K562 (cell line): Measurements from ENCODE around the gene SLC35E3. TPM values are rescaled to one million over a fixed set of nuclear protein-coding genes. Genes with fewer than 3 reads are reported as not detected.
A peak's percentile ranks its signal among the peaks of the same experiment; 100 is the strongest.

Experiments
- MTA2 ChIP-seq: fragments of 450-650 bp; IDR thresholded peaks from 2 replicates; pipeline ENCODE4 v1.6.1; 2016; ENCODE audit warnings: low read depth
- MTA3 ChIP-seq: fragments of 450-650 bp; formaldehyde crosslinking; IDR thresholded peaks from 2 replicates; pipeline ENCODE4 v1.6.1; 2017; ENCODE audit warnings: mild to moderate bottlenecking, borderline replicate concordance
- MXI1 ChIP-seq: IDR thresholded peaks from 2 replicates; pipeline ENCODE4 v1.6.1; 2011; ENCODE audit warnings: low read depth, mild to moderate bottlenecking, improper control_type of control experiment, low read length
- SIX5 ChIP-seq, 2 experiments: IDR thresholded peaks; 2 replicates each; pipeline ENCODE4 v1.6.1; 2011; ENCODE audit warnings: low read length in 2 of 2, borderline replicate concordance in 1 of 2, low read depth in 1 of 2, mild to moderate bottlenecking in 1 of 2, moderate library complexity in 1 of 2; ENCODE audit not compliant: insufficient read depth in 1 of 2
- TOE1 ChIP-seq, 2 experiments: fragments of 450-650 bp in 1 of 2; sonication (generic) in 1 of 2; formaldehyde crosslinking in 1 of 2; IDR thresholded peaks; 2 replicates each; pipeline versions ENCODE4 v1.7.1 to v1.8.0; 2016 to 2022; ENCODE audit warnings: borderline replicate concordance in 2 of 2, mild to moderate bottlenecking in 2 of 2, antibody characterized with exemption in 1 of 2, inconsistent platforms in 1 of 2, low read depth in 1 of 2, missing genetic modification reagents in 1 of 2, moderate library complexity in 1 of 2
- ZNF184 ChIP-seq: sonication (generic); formaldehyde crosslinking; IDR thresholded peaks from 2 replicates; pipeline ENCODE4 v1.5.0; 2020; ENCODE audit warnings: missing genetic modification reagents
- polyA plus RNA-seq, 8 experiments: library from polyadenylated mRNA; depleted of rRNA in 4 of 8; stranded (reverse) in 5 of 8; unstranded in 3 of 8; fragments of >200 nt; fragmentation: Nextera tagmentation in 2 of 8; fragmentation: Illumina TruSeq in 1 of 8; extraction: Ambion mirVana in 2 of 8; extraction: Trizol in 1 of 8; gene quantifications; 2 replicates each; pipeline versions ENCODE4 v1.2.1 to v1.2.3, GENCODE V29; 2011 to 2014; ENCODE audit warnings: inconsistent platforms in 1 of 8, missing spikeins in 1 of 8
- total RNA-seq, 7 experiments: library from RNA; depleted of rRNA in 6 of 7; stranded (reverse); fragments of >200 nt in 6 of 7; fragmentation: Illumina TruSeq in 2 of 7; extraction: Trizol in 2 of 7; gene quantifications; 2 replicates each; pipeline versions ENCODE4 v1.2.1 to v1.2.3, GENCODE V29; 2011 to 2021; ENCODE audit warnings: low replicate concordance in 1 of 7
- TF ChIP-seq, protein P1 (sequence below): fragments of 250-450 bp; sonication (Bioruptor Pico); IDR thresholded peaks from 2 replicates; pipeline ENCODE4 v1.4.0; 2020; ENCODE audit warnings: borderline replicate concordance
- TF ChIP-seq, protein P2 (sequence below): sonication (generic); formaldehyde crosslinking; IDR thresholded peaks from 2 replicates; pipeline ENCODE4 v1.8.1; 2023; ENCODE audit warnings: mild to moderate bottlenecking, missing genetic modification reagents
- TF ChIP-seq, protein P3 (sequence below): sonication (generic); formaldehyde crosslinking; IDR thresholded peaks from 2 replicates; pipeline ENCODE4 v1.8.1; 2022; ENCODE audit warnings: missing genetic modification reagents
- TF ChIP-seq, protein P4 (sequence below): sonication (generic); formaldehyde crosslinking; IDR thresholded peaks from 2 replicates; pipeline ENCODE4 v1.8.1; 2023; ENCODE audit warnings: mild to moderate bottlenecking, missing genetic modification reagents
- TF ChIP-seq, protein P5 (sequence below), 2 experiments: IDR thresholded peaks; 2 replicates each; pipeline ENCODE4 v1.6.1; 2011; ENCODE audit warnings: borderline replicate concordance in 1 of 2, control low read depth in 1 of 2, low read depth in 1 of 2, low read length in 1 of 2, mild to moderate bottlenecking in 1 of 2, mixed read lengths in 1 of 2, moderate library complexity in 1 of 2; ENCODE audit not compliant: insufficient read depth in 1 of 2, insufficient read length in 1 of 2, poor library complexity in 1 of 2, severe bottlenecking in 1 of 2; ENCODE audit errors: extremely low read depth in 1 of 2
- TF ChIP-seq, protein P6 (sequence below): sonication (generic); formaldehyde crosslinking; IDR thresholded peaks from 2 replicates; pipeline ENCODE4 v1.8.0; 2022; ENCODE audit warnings: missing genetic modification reagents, mild to moderate bottlenecking, borderline replicate concordance

The SLC35E3 gene
- total and polyA plus RNA-seq, 9 of the 15 experiments (the other 6 are each of a cell fraction or from before 2014, with no cell fraction given) = 1.2 to 5.9 (median 3.8) TPM

DNA sequence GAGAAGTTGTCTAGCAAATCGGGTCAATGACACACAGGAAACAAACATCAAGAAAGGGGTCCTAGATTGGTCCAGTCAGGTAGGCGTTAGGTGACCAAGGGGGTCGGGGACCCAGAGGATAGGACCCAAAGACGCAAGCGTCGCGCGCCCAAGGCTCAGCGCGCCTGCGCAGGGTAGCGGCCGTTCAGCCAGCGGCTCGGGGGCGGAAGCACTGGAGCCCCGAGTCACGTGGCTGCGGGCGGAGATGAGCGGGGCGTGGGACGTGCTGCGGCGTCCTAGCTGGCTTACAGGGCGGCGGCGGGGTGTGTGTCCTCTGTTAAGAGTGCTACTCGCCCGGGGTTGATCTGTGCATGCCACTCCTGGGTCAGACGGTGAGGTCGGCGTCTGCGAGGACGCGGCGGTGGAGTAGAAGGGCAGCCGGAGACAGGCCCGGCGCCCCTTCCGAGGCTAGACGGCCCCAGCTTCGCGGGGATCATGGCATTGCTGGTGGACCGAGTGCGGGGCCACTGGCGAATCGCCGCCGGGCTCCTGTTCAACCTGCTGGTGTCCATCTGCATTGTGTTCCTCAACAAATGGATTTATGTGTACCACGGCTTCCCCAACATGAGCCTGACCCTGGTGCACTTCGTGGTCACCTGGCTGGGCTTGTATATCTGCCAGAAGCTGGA, at the start of gene SLC35E3 (continued):
- TF ChIP-seq, protein P1, sequence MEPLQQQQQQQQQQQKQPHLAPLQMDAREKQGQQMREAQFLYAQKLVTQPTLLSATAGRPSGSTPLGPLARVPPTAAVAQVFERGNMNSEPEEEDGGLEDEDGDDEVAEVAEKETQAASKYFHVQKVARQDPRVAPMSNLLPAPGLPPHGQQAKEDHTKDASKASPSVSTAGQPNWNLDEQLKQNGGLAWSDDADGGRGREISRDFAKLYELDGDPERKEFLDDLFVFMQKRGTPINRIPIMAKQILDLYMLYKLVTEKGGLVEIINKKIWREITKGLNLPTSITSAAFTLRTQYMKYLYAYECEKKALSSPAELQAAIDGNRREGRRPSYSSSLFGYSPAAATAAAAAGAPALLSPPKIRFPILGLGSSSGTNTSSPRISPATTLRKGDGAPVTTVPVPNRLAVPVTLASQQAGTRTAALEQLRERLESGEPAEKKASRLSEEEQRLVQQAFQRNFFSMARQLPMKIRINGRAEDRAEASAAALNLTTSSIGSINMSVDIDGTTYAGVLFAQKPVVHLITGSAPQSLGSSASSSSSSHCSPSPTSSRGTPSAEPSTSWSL (CRISPR knock-in tag) = no peak; the same call in 1 of the 2 replicates
- TF ChIP-seq ZNF184 (CRISPR knock-in tag) (no peak), SIX5 (IDR thresholded peaks at IDR 0.05; ENCODE audit: borderline replicate concordance in 1 of 2, insufficient read depth in 1 of 2, low read depth in 1 of 2, low read length in 2 of 2) (peak; percentile 48 to 52; a peak in 3 of 4 replicates), TOE1 (IDR thresholded peaks at IDR 0.05; ENCODE audit: borderline replicate concordance) (peak; percentile 96), TOE1 (CRISPR knock-in tag; IDR thresholded peaks at IDR 0.05; ENCODE audit: borderline replicate concordance, low read depth) (no peak; the same call in 1 of the 2 replicates), MTA3 (0 out of 2 replicates have a peak, but pooled peaks have one; percentile 44), MXI1 (peak; percentile 55; the same call in 1 of the 2 replicates), MTA2 (no peak)
- TF ChIP-seq, protein P2, sequence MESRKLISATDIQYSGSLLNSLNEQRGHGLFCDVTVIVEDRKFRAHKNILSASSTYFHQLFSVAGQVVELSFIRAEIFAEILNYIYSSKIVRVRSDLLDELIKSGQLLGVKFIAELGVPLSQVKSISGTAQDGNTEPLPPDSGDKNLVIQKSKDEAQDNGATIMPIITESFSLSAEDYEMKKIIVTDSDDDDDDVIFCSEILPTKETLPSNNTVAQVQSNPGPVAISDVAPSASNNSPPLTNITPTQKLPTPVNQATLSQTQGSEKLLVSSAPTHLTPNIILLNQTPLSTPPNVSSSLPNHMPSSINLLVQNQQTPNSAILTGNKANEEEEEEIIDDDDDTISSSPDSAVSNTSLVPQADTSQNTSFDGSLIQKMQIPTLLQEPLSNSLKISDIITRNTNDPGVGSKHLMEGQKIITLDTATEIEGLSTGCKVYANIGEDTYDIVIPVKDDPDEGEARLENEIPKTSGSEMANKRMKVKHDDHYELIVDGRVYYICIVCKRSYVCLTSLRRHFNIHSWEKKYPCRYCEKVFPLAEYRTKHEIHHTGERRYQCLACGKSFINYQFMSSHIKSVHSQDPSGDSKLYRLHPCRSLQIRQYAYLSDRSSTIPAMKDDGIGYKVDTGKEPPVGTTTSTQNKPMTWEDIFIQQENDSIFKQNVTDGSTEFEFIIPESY (CRISPR knock-in tag) = peak; percentile 23; the same call in 1 of the 2 replicates
- TF ChIP-seq, protein P3, sequence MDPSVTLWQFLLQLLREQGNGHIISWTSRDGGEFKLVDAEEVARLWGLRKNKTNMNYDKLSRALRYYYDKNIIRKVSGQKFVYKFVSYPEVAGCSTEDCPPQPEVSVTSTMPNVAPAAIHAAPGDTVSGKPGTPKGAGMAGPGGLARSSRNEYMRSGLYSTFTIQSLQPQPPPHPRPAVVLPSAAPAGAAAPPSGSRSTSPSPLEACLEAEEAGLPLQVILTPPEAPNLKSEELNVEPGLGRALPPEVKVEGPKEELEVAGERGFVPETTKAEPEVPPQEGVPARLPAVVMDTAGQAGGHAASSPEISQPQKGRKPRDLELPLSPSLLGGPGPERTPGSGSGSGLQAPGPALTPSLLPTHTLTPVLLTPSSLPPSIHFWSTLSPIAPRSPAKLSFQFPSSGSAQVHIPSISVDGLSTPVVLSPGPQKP (CRISPR knock-in tag) = no peak
- TF ChIP-seq, protein P4, sequence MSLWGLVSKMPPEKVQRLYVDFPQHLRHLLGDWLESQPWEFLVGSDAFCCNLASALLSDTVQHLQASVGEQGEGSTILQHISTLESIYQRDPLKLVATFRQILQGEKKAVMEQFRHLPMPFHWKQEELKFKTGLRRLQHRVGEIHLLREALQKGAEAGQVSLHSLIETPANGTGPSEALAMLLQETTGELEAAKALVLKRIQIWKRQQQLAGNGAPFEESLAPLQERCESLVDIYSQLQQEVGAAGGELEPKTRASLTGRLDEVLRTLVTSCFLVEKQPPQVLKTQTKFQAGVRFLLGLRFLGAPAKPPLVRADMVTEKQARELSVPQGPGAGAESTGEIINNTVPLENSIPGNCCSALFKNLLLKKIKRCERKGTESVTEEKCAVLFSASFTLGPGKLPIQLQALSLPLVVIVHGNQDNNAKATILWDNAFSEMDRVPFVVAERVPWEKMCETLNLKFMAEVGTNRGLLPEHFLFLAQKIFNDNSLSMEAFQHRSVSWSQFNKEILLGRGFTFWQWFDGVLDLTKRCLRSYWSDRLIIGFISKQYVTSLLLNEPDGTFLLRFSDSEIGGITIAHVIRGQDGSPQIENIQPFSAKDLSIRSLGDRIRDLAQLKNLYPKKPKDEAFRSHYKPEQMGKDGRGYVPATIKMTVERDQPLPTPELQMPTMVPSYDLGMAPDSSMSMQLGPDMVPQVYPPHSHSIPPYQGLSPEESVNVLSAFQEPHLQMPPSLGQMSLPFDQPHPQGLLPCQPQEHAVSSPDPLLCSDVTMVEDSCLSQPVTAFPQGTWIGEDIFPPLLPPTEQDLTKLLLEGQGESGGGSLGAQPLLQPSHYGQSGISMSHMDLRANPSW (CRISPR knock-in tag) = 0 out of 2 replicates have a peak, but pooled peaks have one; percentile 67
- TF ChIP-seq, protein P5, sequence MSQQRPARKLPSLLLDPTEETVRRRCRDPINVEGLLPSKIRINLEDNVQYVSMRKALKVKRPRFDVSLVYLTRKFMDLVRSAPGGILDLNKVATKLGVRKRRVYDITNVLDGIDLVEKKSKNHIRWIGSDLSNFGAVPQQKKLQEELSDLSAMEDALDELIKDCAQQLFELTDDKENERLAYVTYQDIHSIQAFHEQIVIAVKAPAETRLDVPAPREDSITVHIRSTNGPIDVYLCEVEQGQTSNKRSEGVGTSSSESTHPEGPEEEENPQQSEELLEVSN (IDR thresholded peaks at IDR 0.05; ENCODE audit: borderline replicate concordance in 1 of 2, extremely low read depth in 1 of 2, insufficient read depth in 1 of 2, insufficient read length in 1 of 2, low read depth in 1 of 2, low read length in 1 of 2, poor library complexity in 1 of 2, severe bottlenecking in 1 of 2) = peak; percentile 78 to 89
- TF ChIP-seq, protein P6, sequence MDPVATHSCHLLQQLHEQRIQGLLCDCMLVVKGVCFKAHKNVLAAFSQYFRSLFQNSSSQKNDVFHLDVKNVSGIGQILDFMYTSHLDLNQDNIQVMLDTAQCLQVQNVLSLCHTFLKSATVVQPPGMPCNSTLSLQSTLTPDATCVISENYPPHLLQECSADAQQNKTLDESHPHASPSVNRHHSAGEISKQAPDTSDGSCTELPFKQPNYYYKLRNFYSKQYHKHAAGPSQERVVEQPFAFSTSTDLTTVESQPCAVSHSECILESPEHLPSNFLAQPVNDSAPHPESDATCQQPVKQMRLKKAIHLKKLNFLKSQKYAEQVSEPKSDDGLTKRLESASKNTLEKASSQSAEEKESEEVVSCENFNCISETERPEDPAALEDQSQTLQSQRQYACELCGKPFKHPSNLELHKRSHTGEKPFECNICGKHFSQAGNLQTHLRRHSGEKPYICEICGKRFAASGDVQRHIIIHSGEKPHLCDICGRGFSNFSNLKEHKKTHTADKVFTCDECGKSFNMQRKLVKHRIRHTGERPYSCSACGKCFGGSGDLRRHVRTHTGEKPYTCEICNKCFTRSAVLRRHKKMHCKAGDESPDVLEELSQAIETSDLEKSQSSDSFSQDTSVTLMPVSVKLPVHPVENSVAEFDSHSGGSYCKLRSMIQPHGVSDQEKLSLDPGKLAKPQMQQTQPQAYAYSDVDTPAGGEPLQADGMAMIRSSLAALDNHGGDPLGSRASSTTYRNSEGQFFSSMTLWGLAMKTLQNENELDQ = peak; percentile 32; the same call in 1 of the 2 replicates
